Skeletal muscle satellite cell (primary cell): ENCODE measurements around the gene PYURF.
A peak's percentile ranks its signal among the peaks of the same experiment; 100 is the strongest.

Experiments used
- H3K27me3 ChIP-seq: 2 replicates; pipeline ENCODE4 v1.7.0; 2013; ENCODE audit warnings: low read length; ENCODE audit not compliant: control insufficient read depth, insufficient read depth
- H3K36me3 ChIP-seq: 2 replicates; pipeline ENCODE4 v1.7.0; 2013; ENCODE audit warnings: mild to moderate bottlenecking, control low read depth, low read length; ENCODE audit not compliant: insufficient read depth
- H3K4me1 ChIP-seq: 2 replicates; pipeline ENCODE4 v1.7.0; 2013; ENCODE audit warnings: low read length; ENCODE audit not compliant: control insufficient read depth, insufficient read depth
- H3K4me2 ChIP-seq: 2 replicates; pipeline ENCODE4 v1.7.0; 2013; ENCODE audit warnings: mild to moderate bottlenecking, low read length
- H3K4me3 ChIP-seq: 2 replicates; pipeline ENCODE4 v1.7.0; 2013; ENCODE audit warnings: low read length
- H3K9ac ChIP-seq: 2 replicates; pipeline ENCODE4 v1.7.0; 2013; ENCODE audit warnings: mild to moderate bottlenecking, low read depth, low read length, moderate library complexity
- H3K9me3 ChIP-seq: replicated peaks from 2 replicates; pipeline ENCODE4 v1.7.0; 2013; ENCODE audit warnings: mild to moderate bottlenecking, control low read depth, low read length

Gene PYURF

DNA sequence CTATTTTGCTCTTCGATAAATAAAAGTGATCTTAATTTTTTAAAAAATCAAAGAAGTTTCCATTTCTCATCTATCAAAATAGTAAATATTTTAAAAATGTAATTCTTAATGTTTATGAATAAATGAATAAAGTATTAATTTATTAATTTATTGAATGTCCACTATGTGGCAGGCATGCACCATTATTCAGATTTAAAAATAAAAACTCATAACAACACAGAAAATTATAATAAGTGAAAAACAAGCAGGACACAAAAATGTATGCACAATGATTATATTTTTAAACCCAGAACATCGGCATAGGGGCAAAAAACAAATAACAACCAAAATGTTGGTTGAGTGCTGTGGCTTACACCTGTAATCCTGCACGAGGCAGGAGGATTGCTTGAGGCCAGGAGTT, 5.3 kb upstream of the PYURF start:
- H3K9ac ChIP-seq, result no peak overlapping the region
- no peaks in the 10 kb centered on the region for H3K27me3 ChIP-seq
- H3K36me3 ChIP-seq, result no peaks in the 10 kb centered on the region
- peaks cover 29% of the 10 kb centered on the region for H3K4me1 ChIP-seq
- H3K9me3 ChIP-seq, result no peaks in the 10 kb centered on the region
- no peak overlapping the region for H3K4me2 ChIP-seq
- no peak overlapping the region for H3K4me3 ChIP-seq

DNA sequence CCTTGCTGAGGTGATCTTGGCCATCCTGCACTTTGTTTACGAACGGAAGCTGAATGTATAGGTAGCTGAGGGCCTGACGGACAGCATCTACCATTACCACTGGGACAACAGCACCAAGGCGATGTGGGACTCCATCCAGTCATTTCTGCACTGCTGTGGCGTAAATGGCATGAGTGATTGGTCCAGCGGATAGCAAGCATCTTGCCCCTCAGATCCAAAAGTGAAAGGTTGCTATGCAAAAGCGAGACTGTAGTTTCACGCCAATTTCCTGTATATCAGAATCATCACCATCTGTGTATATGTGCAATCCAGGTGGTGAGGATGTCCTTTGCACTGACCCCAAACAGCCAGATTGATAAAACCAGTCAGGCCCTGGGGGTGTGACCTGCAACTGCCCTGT, 4.2 kb upstream of the PYURF start:
- H3K4me1 ChIP-seq, result peaks cover 18% of the 10 kb centered on the region
- no peaks in the 10 kb centered on the region for H3K27me3 ChIP-seq
- H3K4me3 ChIP-seq, result no peak overlapping the region
- H3K36me3 ChIP-seq, result no peaks in the 10 kb centered on the region
- H3K9me3 ChIP-seq, result no peaks in the 10 kb centered on the region
- H3K4me2 ChIP-seq, result no peak overlapping the region
- H3K9ac ChIP-seq, result peak overlapping the region; percentile 3

DNA sequence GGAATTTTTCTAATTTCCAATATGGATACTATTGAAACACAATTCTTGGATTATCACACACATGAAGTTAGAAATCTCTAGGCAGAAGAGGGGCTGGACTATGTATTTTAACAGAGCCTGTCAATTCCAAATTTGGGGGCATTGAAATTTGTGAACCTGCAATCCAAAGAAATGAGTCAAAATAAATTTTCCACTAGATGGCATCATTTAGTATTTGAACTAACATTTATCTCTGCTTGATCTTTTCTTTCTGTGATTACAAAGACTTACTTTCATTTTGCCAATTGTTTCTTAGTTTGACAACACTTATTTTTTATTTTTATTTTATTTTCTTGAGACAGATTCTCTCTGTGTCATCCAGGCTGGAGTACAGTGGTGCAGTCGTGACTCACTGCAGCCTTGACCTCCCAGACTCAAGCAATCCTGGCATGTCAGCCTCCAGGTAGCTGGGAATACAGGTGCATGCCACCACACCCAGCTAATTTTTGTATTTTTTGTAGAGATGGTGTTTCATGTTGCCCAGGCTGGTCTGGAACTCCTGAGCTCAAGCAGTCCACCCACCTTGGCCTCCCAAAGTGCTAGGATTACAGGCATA, 2.7 kb upstream of the PYURF start:
- H3K9ac ChIP-seq, result no peak overlapping the region
- H3K36me3 ChIP-seq, result peaks cover 3% of the 10 kb centered on the region
- H3K4me3 ChIP-seq, result no peak overlapping the region
- no peaks in the 10 kb centered on the region for H3K9me3 ChIP-seq
- no peaks in the 10 kb centered on the region for H3K27me3 ChIP-seq
- H3K4me1 ChIP-seq, result peaks cover 20% of the 10 kb centered on the region
- H3K4me2 ChIP-seq, result peak overlapping the region; percentile 19

DNA sequence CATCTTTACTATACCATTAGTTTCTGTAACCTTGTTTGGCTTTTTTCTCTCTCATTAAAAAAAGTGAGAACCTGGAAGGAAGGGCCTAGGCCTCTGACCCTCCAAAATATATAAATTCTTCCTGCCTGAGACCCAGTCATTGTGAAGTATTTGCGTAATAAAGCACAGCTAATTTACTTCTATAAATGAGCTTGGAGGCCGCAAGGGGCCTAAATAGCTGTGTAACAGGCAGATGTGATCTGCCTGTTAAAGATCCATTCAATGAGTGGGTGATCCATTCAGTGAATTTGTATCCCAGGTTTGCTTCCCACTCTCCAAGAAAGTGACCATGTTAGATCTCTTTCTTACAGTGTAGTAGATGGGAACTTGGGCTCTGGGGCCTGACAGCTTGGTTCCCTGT, 595 bp upstream of the PYURF start:
- peak overlapping the region; percentile 92 for H3K4me3 ChIP-seq
- peak overlapping the region; percentile 92 for H3K4me2 ChIP-seq
- peak overlapping the region; percentile 97 for H3K9ac ChIP-seq
- H3K4me1 ChIP-seq, result peaks cover 23% of the 10 kb centered on the region
- no peaks in the 10 kb centered on the region for H3K9me3 ChIP-seq
- H3K36me3 ChIP-seq, result peaks cover 15% of the 10 kb centered on the region
- H3K27me3 ChIP-seq, result no peaks in the 10 kb centered on the region

DNA sequence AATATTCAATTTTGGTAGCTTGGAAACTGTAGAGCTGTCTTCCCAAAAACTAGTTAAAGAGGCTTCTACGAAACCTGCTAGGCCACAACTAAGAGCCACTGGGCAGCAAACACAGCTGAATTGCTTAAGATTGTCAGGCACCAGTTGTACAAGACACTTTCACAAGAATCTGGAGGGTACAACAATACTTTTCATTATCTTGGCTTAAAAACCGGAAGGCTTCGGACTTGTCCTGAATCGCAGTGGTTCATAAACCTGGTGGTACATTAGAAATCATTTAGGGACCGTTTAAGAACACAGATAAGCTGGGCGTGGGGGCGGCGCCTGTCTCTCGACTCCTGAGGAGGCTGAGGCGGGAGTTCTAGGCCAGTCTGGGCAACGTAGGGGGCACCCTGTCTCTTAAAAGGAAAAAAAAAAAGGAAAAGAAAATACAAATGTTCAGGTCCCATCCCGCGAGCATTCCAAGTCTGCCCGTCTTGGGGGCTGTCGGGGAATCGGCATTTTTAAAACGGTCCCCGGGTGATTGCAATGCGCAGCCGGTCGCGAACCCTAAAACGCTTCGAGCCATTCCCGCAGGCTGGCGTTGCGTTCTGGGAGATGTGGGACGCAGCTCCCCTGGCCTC, 763 bp downstream of the PYURF start:
- peak overlapping the region; percentile 97 for H3K9ac ChIP-seq
- peak overlapping the region; percentile 92 for H3K4me2 ChIP-seq
- no peaks in the 10 kb centered on the region for H3K9me3 ChIP-seq
- H3K27me3 ChIP-seq, result no peaks in the 10 kb centered on the region
- peak overlapping the region; percentile 92 for H3K4me3 ChIP-seq
- H3K36me3 ChIP-seq, result peaks cover 15% of the 10 kb centered on the region
- peaks cover 23% of the 10 kb centered on the region for H3K4me1 ChIP-seq

DNA sequence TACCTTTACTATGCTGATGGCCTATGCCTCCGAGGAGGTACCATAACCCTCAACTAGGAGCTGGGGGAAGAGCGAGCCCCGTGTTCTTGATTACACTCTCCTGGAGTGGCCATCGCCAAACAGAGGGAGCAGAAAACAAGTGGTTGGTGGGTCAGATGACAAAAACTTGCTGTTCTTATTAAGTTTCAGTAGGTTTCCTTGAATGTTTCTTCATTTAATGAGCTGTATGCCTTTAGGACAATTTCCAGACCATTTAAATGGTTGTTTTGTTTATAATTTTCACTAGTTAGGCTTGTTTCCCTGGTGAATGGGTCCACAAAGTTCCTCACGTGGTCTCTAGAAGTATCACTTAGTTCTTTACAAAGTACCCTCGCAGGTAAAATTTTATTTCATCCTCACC, 4.7 kb downstream of the PYURF start:
- Histone ChIP-seq H3K36me3 (peaks cover 15% of the 10 kb centered on the region), H3K4me3 (no peak overlapping the region), H3K4me1 (peaks cover 13% of the 10 kb centered on the region), H3K9ac (no peak overlapping the region), H3K4me2 (no peak overlapping the region), H3K27me3 (no peaks in the 10 kb centered on the region), H3K9me3 (no peaks in the 10 kb centered on the region)

DNA sequence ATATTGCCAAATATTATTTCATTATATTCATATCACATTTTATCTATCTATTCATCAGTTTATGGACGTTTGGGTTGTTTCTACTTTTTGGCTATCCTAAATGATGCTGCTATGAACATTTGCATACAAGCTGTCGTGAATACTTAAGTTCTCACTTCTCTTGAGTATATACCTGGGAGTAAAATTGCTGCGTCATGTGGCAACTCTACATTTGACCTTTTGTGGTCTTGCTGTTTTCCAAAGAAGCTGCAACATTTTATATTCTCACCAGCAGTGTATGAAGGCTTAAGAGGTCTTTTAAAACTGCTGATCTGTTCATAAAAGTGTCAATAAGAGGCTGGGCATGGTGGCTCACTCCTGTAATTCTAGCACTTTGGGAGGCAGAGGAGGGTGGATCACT, 5.8 kb downstream of the PYURF start:
- H3K9me3 ChIP-seq, result no peaks in the 10 kb centered on the region
- no peak overlapping the region for H3K4me3 ChIP-seq
- H3K4me1 ChIP-seq, result peaks cover 13% of the 10 kb centered on the region
- no peak overlapping the region for H3K4me2 ChIP-seq
- no peak overlapping the region for H3K9ac ChIP-seq
- peaks cover 15% of the 10 kb centered on the region for H3K36me3 ChIP-seq
- H3K27me3 ChIP-seq, result no peaks in the 10 kb centered on the region

DNA sequence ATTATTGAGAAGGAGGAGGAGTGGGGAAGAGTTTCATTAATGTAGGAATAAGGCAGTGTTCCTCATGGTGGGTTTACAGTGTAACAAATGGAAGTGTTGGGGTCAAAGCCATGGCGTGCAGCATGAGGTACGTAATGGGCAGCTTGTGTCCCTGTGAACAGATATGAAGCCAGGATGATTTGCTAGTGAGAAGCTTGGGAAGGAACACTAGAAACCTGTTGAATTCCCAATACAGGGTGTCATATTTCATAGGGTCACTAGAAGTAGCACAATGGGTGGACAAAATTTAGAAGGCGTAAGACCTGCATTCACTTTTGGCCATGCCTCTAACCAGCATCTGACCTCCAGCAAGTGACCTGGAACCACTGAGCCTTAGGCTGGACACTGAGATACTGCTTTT, 6.8 kb downstream of the PYURF start:
- H3K36me3 ChIP-seq, result peaks cover 15% of the 10 kb centered on the region
- no peak overlapping the region for H3K9ac ChIP-seq
- no peak overlapping the region for H3K4me3 ChIP-seq
- no peaks in the 10 kb centered on the region for H3K9me3 ChIP-seq
- peaks cover 7% of the 10 kb centered on the region for H3K4me1 ChIP-seq
- no peaks in the 10 kb centered on the region for H3K27me3 ChIP-seq
- no peak overlapping the region for H3K4me2 ChIP-seq

DNA sequence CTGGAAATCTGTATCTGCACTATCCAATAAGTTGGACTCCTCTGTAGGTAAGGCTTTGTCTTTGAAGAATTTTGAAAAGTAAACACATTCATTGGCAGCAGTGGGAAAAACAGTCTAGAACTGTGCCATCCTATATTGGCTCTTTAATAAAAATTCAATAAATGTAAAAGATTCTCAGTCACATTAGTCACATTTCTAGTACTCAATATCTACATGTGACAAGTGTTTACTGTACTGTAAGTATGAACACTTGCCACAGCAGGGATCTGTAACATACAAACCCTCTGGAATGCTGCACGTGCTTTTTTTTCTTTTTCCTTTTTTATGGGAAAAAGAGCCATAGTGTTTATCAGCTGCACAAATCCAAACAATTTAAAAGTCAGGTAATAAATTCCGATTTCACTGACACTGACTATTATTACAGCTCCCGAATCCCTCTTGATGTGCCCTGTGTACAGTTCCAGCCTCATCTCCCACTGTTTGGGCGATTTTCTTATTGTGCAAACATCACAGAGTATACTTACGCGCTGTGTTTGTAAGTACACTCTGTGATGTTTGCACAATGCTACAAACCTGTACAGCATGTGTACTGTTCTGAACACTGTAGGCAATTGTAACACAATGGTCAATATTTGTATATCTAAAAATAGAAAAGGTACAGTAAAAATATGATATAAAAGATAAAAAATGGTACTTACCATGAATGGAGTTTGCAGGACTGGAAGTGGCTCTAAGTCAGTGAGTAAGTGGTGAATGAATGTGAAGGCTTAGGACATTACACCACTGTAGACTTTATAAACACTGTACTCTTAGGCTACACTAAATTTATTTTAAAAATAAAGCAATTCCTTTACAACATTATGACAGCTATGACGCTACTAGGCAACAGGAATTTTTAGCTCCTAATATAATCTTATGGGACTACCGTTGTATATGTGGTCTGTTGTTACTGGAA, 8.7 kb downstream of the PYURF start:
- no peaks in the 10 kb centered on the region for H3K9me3 ChIP-seq
- H3K9ac ChIP-seq, result no peak overlapping the region
- H3K4me3 ChIP-seq, result no peak overlapping the region
- H3K4me2 ChIP-seq, result no peak overlapping the region
- H3K4me1 ChIP-seq, result no peaks in the 10 kb centered on the region
- no peaks in the 10 kb centered on the region for H3K27me3 ChIP-seq
- H3K36me3 ChIP-seq, result no peaks in the 10 kb centered on the region

DNA sequence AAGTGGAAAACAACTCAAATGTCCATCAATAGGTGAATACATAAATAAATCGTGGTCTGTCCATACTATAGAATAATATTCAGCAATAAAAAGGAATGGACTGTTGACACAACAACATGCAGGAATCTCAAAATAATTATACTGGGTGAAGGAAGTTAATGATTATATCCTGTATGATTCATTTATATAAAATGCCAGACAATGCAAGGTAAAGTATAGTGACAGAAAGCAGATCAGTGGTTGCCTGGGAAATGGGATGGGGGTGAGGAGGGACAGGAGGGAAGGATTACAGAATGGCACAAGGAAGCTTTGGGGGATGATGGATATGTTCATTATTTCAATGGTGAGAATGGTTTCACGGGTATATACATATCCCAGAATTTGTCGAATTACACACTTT, 12.3 kb downstream of the PYURF start:
- no peaks in the 10 kb centered on the region for H3K4me1 ChIP-seq
- H3K27me3 ChIP-seq, result no peaks in the 10 kb centered on the region
- no peak overlapping the region for H3K4me3 ChIP-seq
- H3K9ac ChIP-seq, result no peak overlapping the region
- H3K4me2 ChIP-seq, result no peak overlapping the region
- H3K36me3 ChIP-seq, result no peaks in the 10 kb centered on the region
- no peaks in the 10 kb centered on the region for H3K9me3 ChIP-seq

DNA sequence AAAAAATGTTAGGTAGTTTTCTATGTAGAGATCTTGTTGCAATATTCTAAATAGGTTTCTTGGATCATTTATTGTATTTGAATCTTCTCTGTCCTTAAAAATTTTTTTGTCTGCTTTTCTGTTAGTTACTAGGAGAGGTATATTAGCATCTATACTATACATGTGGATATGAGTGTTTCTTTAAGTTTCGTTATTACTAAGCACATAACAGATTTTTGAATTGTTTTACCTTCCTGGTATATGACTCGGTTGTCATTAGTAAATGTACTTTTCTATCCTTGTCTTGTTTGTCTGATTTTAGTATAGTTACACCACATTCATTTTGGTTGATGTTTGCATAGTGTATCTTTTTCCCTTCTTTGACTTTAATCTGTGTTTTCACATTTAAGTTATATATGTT, 20.2 kb downstream of the PYURF start:
- Histone ChIP-seq H3K4me1 (no peaks in the 10 kb centered on the region), H3K27me3 (no peaks in the 10 kb centered on the region), H3K36me3 (no peaks in the 10 kb centered on the region), H3K9me3 (no peaks in the 10 kb centered on the region), H3K4me3 (no peak overlapping the region), H3K4me2 (no peak overlapping the region), H3K9ac (no peak overlapping the region)
